ELF-1 (cell line): ENCODE measurements around the gene KANK2.

ENCODE experiments used
- DNase-seq: peaks from one replicate; pipeline ENCODE4 v3.0.0-alpha.2; 2016; ENCODE audit warnings: low read depth, low spot score

The KANK2 gene

DNA sequence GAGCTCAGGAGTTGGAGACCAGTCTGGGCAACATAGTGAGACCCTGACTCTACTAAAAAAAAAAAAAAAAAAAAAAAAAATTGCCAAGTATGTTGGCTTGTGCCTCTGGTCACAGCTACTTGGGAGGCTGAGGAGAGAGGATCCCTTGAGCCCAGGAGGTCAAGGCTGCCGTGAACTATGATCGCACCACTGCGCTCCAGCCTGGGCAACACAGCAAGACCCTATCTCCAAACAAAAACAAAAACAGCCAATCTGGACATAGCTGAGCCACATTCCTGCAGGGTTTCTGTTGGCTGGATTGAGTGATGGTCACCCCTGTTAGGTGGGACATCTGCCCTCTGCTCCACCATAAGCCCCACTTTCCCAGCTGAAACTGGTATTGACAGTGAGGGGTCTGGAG lies 28.5 kb upstream of the KANK2 start:
- DNase-seq: no peak

DNA sequence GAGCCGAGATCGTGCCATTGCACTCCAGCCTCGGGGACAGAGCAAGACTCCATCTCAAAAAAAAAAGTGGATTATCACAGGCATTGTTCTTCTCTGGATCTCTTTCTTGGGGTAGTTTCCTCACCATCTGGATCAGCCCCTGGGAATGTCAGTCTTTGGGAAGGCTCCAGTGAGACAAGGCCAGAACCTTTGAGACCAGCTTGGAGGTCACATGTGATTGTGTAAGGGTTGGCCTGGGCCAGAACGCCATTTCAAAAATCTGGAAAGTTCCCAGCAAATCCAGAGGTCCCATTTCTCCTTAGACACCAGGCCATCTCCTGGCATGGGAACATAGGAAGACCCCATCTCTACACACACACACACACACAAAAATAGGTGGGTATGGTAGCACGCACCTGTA lies 27.8 kb upstream of the KANK2 start:
- DNase-seq: no peak

DNA sequence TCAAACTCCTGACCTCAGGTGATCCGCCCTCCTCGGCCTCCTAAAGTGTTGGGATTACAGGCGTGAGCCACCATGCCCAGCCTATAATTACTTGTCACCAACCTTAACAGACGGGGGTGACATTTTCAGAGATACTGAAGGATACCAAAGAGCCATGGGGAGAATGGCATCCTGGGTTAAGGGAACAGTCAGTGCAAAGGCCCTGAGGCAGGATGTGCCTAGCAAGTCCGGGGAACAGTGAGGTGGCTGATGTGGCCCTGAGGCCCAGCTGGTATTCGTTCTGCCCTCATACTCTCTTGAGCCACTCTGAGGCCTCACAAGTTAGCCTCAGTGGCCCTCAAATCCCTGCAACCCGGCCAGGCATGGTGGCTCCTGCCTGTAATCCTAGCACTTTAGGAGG lies 27.1 kb upstream of the KANK2 start:
- no peak for DNase-seq

DNA sequence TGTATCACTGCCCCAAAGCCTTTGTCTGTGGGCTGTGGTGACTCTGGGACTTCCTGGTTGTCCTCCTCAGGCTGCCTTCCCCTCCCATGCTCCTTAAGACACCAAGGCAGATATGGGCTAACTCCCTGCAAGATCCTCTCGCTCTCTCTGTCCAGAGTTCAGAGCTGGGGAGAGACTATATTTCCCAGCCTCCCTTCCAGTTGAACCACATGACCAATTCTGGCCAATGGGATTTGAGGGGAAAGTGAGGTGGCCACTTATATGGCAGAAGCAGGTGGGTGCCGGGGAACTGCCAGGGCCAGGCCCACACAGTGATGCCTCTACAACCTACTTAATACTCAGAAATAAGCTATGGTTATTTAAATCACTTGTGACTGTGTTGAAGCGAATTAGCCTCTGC lies 25.9 kb upstream of the KANK2 start:
- no peak for DNase-seq

DNA sequence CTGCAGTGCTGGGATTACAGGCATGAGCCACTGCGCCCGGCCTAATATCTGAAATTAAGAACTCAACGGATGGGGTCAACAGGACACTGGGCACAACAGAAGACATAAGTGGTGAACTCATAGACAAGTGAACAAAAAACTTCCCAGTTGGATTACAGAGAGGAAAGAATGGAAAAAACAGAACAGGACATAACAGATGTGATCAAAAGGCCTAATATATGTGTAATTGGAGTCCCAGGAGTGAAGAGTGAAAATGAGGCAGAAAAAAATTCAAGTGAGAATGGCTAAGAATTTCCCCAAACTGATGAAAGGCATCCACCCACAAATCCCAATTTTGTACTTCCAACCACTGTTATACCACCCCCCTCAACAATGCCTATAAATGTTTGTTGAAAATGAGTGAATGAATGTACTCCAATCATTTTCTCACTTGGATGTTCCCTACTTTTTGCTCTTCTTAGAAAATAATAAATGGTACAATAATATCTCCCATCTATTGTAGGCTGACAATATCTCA lies 23.8 kb upstream of the KANK2 start:
- no peak for DNase-seq

DNA sequence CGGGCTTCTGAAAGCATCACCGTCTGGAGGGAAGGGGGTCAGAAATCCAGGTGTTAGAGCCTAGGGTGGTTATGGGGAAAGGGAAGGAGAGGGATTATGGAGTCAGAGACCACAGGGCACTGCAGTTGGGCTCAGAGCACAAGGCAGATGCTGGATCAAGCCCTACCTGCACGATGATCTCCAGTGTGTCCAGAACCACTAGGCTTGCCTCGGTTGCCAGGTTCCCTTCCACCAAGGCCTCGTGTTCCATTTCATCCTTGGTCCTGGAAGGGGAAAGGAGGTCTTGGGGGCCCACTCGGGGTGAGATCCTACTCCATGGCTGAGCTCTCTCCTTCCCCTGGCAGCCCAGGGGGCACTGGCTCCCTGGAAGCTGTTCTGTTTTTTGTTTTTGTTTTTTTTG lies 17.0 kb upstream of the KANK2 start:
- DNase-seq: no peak

DNA sequence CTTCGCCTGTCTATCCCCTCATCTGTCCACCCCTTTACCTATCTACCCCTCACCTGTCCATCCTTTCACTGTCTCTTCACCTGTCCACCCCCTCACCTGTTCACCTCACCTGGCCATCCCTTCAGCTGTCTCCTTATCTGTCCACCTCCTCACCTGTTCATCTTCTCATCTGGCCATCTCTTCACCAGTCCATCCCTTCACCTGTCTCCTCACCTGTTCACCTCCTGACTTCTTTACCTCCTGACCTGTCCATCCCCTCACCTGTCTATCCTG lies 13.2 kb upstream of the KANK2 start:
- no peak for DNase-seq

DNA sequence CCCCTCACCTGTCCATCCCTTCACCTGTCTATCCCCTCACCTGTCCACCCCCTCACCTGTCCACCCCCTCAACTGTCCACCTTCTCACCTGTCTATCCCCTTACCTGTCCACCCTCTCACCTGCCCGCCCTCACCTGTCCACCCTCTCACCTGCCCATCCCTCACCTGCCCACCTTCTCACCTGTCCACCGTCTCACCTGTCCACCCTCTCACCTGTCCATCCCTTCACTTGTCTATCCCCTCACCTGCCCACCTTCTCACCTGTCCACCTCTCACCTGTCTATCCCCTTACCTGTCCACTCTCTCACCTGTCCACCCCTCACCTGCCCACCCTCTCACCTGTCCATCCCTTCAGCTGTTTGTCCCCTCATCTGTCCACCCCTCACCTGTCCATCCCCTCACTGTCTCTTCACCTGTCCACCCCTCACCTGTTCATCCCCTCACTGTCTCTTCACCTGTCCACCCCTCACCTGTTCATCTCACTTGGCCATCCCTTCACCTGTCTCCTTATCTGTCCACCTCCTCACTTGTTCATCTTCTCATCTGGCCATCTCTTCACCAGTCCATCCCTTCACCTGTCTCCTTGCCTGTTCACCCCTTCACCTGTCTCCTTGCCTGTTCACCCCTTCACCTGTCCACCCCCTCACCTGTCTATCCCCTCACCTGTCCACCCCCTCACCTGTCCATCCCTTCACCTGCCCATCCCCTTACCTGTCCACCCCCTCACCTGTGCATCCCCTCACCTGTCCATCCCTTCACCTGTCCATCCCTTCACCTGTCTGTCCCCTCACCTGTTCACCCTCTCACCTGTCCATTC lies 12.7 kb upstream of the KANK2 start:
- no peak for DNase-seq

DNA sequence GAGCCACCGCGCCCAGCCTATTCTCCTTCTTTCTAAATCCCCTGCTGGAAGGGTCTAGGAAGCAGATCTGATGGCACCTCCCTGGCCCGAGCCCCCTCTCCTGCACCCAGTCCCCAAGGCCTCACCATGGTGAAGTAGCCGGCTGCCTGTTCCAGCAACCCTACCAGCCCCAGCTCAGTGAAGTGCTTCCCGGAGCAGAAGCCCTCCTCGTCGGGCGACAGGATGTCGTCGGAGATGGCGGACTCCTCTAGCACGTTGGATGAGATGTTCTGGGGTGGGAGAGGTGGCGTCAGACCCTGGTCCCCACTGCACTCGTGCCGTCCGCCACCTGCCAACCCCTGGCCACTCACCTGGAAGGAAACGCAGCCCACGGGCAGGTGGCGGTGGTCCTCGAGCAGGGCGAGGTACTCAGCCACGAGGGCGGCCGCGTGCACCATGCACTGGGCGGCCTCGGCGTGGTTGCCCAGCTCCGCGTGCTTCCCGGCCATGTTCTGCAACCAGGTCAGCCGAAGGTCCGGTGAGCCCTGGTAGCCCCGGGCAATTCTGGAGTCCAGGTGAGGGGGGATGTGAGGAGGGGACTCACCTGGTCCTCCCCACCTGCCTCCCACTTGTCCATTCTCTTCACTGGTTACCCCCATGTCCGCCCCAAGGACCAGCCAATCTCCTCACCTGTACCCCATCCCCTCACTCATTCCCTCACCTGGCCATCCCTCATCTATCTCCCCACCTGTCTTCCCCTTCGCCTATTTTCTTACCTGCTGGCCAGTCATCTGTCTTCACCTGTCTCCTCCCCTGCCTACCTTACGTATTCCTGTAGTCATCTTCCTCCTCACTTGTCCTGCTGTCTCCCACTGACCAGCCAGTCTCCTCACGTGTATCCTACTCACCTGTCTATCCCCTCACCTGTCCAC lies 11.5 kb upstream of the KANK2 start:
- no peak for DNase-seq

DNA sequence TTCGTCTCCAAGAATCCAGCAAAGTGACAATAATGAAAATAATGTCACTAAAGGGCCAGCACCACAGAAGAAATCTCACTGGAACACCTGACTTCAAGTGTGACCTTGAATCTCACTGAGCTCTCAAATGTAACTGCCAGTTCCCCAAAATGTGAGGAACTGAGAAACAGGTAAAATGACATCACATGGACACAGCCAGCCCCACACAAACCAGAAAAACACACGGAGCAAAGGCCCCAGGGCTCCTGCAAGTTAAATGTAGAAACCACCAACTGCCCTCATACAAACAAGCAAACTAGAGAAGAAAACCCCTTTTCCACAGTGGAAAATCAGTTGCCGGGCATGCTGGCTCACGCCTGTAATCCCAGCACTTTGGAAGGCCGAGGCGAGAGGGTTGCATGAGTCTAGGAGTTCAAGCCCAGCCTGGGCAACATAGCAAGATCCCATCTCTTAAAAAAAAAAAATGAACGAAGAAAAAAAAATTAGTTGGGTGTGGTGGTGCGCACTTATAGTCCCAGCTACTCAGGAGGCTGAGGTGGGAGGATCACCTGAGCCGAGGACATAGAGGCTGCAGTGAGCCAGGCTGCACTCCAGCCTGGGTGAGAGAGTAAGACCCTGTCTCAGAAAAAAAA lies 8.7 kb upstream of the KANK2 start:
- DNase-seq: no peak

DNA sequence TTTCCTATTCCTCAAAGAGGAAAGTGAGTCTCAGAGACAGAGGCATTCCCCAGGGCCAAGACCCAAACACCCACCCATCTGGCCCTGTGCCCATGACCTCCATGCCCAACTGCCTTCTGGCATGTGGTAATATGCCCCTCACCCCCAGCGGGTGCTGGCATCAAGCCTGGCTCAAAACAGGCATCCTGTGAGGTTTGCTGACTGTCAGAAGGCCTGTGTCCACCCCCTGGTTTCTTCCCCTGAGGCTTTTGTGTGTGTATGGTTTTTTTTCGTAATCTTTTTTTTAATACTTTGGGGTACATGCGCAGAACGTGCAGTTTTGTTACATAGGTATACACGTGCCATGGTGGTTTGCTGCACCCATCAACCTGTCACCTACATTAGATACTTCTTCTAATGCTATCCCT lies 7.6 kb upstream of the KANK2 start:
- no peak for DNase-seq

DNA sequence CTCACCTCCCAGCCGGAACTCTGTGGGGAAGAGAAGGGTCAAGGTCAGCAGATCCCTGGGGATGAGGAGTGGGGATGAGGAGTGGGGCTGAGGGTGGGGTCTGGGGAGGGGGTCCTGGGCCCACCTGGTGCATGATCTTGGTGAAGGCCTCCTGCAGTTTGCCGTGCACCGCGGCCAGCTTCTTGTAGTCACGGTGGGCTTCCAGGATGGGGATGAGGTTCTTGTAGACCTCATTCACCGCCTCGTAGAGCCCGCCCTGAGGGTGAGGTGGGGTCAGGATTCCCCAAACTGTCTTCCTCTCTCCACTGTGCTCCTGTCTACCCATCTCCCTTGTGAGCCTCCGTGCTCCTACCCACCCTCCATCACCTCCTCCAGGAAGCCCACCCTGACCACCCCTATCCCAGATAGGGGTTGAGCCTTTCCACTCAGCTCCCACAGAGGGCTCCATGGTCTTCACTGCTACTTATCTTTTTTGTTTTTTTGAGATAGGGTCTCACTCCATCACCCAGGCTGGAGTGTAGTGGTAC lies 6.8 kb upstream of the KANK2 start:
- no peak for DNase-seq

DNA sequence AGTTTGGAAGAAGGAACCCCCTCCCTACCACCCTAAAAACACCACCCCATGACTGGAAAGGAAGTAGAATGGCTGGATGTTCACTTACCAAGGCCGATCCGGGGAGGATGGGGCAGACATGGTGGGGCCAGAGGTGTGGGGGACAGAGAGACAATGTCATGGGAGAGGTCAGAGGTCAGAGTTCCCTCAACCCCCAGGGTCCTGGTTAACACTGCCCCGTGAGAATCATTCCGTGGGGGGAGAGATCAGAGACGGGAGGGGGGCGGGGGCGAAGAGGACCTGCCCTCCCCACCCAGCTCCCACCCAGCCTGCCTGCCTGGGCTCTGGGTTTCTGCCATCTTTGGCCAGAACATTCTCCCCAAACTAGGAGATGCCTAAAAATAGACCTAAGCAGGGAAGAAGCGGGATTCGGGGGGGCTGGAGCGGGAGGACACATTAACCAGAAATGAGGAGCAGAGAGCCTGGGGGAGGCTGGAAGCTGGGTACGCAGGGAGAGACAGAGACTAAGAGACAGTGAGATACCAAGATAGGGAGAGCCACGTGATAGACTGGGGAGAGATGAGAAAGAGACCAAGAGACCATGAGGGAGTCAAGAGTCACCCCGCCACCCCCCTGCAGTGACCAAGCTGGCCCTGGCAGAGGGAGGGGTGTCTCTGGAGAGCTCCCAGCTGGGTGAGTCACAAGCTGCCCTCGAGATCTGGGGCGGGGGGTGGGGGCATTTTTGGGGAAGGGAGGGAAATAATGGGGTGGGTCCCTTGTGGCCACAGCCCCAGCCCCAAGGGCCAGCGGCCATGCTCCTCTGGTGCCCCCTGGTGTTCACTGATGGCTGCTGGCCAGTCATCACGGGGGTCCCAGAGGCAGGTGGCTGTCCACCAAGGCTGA lies 6.1 kb upstream of the KANK2 start:
- DNase-seq: peak; percentile 58

DNA sequence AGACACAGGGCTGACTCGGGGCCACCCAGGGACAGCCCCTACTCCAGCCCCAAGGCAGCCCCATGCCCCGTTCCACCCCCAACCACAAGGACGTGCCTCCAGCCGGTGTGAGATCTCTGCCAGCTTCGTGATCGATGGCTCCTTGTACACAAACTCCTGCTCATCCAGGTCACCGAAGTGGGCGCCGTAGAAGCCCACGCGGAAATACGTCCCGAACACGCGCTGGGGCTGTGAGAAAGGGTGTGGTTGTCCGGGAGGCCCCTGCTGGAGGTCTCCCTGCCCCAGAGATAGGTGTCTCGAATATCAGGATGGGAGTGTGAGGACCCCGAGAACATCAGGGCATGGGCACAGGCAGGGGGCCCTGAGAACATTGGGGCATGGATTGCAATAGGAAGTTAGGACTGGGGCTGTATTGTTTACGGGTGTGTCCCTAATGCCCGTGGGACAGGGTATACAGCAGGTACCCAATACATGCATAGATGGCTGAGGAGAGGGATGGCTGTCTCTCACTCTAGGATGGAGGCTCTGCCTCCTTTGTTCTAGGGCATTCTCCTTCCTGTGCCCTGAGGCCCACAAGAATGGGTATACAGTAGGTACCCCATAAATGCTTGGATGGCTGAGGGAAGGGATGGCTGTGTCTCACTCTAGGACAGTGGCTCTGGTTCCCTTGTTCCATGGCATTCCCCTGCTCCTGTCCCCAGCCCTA lies 5.3 kb upstream of the KANK2 start:
- no peak for DNase-seq

DNA sequence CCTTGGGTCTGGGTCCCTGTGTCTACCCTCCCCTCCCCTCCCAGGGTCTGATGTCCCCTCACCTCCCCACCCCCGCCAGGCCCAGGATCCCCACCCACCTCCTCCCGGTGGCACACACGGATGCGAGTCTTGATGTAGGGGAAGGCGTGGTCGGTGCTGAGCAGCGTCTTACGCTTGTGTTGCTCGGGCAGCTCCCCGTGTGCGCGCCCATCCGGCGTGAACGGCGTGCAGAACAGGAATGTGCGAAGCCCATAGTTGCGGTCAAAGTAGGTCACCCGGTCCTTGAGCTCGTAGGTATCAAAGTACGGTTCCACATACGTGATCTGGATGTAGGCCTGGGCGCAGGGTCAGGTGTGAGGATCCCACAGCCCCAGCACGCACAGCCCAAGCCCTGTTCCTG lies 4.4 kb upstream of the KANK2 start:
- no peak for DNase-seq

DNA sequence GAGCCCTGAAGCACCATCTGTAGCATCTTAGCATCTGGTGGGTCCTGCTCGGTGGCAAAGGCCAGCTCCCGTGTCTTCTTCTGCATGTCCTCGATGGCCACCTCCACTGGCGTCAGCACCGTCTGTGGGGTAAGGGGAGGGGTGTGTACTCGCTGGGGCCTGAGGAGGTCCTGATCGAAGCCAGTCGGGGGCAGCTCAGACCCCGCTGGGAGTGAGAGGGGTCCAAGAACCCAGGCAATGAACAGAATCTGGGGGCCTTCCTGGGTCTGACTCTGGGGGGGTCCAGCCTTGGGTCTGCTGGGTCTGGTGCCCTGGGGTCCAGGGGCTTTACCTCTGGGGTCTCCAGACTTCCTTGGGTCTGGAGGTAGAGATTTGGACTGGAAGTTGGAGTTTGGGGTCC lies 3.6 kb upstream of the KANK2 start:
- no peak for DNase-seq

DNA sequence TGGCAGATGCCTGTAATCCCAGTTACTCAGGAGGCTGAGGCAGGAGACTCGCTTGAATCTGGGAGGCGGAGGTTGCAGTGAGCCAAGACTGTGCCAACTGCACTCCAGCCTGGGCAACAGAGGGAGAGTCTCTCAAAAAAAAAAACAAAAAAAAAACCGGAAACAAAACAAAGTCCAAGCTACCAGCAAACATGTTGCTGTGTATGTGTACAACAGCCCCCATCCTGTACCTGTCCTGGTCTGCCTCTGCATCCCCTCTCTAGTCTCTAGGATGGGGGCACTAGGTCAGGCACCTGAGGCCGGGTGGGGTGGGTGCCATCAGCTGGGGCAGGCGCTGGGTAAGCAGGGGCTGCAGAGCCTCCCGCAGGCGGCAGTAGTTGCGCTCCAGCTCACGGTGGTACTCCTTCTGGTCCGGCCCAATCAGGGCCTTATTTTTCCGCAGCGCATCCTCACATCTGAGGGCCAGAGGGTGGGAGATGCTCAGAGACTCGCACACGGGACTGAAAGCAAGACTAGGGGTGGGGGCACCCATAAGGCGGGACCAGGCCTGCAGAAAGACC lies 2.8 kb upstream of the KANK2 start:
- DNase-seq: no peak

DNA sequence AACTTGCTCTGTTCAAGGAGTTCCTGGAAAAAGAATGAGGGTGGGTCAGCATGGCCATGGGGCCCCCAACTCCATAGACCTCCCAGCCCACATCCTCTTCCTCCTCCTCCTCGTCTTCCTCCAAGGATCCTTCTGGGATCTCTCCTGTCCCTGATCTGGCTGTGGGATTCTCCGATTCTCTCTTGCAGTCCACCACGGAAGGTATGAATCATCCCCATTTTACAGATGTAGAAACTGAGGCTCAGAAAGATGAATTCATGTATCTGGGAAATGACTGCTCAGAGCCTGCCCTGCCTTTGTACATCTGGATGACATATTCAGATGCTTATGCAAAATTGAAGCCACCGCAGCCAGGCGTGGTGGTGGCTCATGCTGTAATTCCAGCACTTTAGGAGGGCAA lies 2.2 kb upstream of the KANK2 start:
- DNase-seq: no peak

DNA sequence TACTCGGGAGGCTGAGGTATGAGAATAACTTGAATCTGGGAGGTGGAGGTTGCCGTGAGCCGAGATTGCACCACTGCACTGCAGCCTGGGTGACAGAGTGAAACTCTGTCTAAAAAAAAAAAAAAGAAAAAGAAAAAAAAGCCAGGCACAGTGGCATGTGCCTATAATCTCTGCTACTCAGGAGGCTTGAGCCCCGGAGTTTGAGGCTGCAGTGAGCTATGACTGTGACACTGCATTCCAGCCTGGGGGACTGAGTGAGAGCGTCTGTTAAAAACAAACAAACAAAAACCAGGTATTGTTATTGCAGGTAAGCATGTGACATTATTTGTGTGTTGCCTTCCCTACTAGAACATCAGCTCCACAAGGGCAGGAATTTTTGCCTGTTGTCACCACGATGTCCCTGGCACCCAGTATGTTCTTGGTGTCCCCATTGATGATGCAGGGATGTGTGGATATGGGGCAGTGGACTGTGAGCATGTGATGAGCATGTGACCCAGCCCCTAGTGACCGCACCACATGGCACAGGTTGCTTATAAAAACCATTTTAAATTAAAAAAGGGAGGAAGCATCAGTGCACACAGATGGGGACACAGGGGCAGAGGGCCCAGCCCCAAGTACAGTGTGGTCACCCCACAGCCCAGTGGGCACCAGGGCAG lies 1.6 kb upstream of the KANK2 start:
- peak; percentile 44 for DNase-seq

DNA sequence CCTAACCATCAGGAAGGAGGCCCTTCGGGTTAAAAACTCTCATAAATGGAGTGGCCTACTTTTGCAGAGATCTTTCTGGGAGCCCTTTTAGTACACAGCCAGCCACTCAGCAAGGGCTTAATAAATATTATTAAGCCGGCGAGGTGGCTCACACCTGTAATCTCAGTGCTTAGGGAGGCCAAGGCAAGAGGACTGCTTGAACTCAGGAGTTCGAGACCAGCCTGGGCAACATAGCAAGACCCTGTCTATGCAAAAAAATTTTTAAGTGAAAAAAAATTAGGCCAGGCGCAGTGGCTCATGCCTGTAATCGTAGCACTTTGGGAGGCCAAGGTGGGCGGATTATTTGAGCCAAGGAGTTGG lies 810 bp upstream of the KANK2 start:
- DNase-seq: no peak
